Measurements from ENCODE around the gene CORO2B.

CORO2B gene

DNA sequence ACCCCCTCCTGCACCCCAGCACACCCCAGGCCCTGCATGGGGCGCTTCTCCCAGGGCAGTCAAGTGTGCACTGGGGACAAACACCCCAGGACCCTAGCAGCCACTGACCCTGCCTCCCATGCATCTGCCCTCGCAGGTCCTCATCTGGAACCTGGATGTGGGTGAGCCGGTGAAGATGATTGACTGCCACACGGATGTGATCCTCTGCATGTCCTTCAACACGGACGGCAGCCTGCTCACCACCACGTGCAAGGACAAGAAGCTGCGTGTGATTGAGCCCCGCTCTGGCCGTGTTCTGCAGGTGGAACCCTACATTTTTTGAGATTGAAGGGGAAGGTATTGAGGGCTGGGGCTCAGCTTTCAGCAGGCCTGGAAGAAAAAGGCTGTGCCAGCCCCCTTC is 132.6 kb downstream of the CORO2B start:
- TF ChIP-seq, protein P1, sequence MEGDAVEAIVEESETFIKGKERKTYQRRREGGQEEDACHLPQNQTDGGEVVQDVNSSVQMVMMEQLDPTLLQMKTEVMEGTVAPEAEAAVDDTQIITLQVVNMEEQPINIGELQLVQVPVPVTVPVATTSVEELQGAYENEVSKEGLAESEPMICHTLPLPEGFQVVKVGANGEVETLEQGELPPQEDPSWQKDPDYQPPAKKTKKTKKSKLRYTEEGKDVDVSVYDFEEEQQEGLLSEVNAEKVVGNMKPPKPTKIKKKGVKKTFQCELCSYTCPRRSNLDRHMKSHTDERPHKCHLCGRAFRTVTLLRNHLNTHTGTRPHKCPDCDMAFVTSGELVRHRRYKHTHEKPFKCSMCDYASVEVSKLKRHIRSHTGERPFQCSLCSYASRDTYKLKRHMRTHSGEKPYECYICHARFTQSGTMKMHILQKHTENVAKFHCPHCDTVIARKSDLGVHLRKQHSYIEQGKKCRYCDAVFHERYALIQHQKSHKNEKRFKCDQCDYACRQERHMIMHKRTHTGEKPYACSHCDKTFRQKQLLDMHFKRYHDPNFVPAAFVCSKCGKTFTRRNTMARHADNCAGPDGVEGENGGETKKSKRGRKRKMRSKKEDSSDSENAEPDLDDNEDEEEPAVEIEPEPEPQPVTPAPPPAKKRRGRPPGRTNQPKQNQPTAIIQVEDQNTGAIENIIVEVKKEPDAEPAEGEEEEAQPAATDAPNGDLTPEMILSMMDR (IDR thresholded peaks at IDR 0.05; ENCODE audit: insufficient read depth, low read length, poor library complexity, severe bottlenecking) = no peak
- TF ChIP-seq EZH2phosphoT487 (conservative IDR thresholded peaks at IDR 0.05; ENCODE audit: low read length) = no peak
- Histone ChIP-seq H3K4me2 (ENCODE audit: low read depth, low read length, poor library complexity, severe bottlenecking) (no peak overlapping the region), H3K9me3 (ENCODE audit: insufficient read depth, low read length) (no peaks in the 10 kb centered on the region), H3K4me3 (ENCODE audit: insufficient read depth, low read length, poor library complexity, severe bottlenecking) (no peak overlapping the region), H3K79me2 (ENCODE audit: insufficient read depth, low read length) (no peaks in the 10 kb centered on the region), H4K20me1 (ENCODE audit: low read depth, low read length) (no peaks in the 10 kb centered on the region), H3K36me3 (ENCODE audit: low read length) (no peaks in the 10 kb centered on the region), H3K27ac (ENCODE audit: low read depth, low read length) (no peak overlapping the region), H3F3A (ENCODE audit: insufficient read depth) (no peaks in the 10 kb centered on the region), H3K9ac (ENCODE audit: low read length) (no peak overlapping the region), H3K27me3 (ENCODE audit: low read length) (no peaks in the 10 kb centered on the region), H2AFZ (ENCODE audit: low read depth, low read length, severe bottlenecking) (no peak overlapping the region), H3K9me2 (replicated peaks; ENCODE audit: insufficient read depth, low read length) (no peaks in the 10 kb centered on the region)

GRCh38 chr15:68712886-68713285 is 134.1 kb downstream of the CORO2B start:
- Histone ChIP-seq H2AFZ (ENCODE audit: low read depth, low read length, severe bottlenecking) (no peak overlapping the region), H3K4me3 (ENCODE audit: insufficient read depth, low read length, poor library complexity, severe bottlenecking) (no peak overlapping the region), H3K27ac (ENCODE audit: low read depth, low read length) (no peak overlapping the region), H3K36me3 (ENCODE audit: low read length) (no peaks in the 10 kb centered on the region), H4K20me1 (ENCODE audit: low read depth, low read length) (no peaks in the 10 kb centered on the region), H3K27me3 (ENCODE audit: low read length) (no peaks in the 10 kb centered on the region), H3K9me3 (ENCODE audit: insufficient read depth, low read length) (no peaks in the 10 kb centered on the region), H3K4me2 (ENCODE audit: low read depth, low read length, poor library complexity, severe bottlenecking) (no peak overlapping the region), H3K79me2 (ENCODE audit: insufficient read depth, low read length) (no peaks in the 10 kb centered on the region), H3K9ac (ENCODE audit: low read length) (no peak overlapping the region), H3F3A (ENCODE audit: insufficient read depth) (no peaks in the 10 kb centered on the region), H3K9me2 (replicated peaks; ENCODE audit: insufficient read depth, low read length) (no peaks in the 10 kb centered on the region)
- TF ChIP-seq, protein P1 (IDR thresholded peaks at IDR 0.05; ENCODE audit: insufficient read depth, low read length, poor library complexity, severe bottlenecking) = no peak
- no peak for TF ChIP-seq EZH2phosphoT487 (conservative IDR thresholded peaks at IDR 0.05; ENCODE audit: low read length)

DNA sequence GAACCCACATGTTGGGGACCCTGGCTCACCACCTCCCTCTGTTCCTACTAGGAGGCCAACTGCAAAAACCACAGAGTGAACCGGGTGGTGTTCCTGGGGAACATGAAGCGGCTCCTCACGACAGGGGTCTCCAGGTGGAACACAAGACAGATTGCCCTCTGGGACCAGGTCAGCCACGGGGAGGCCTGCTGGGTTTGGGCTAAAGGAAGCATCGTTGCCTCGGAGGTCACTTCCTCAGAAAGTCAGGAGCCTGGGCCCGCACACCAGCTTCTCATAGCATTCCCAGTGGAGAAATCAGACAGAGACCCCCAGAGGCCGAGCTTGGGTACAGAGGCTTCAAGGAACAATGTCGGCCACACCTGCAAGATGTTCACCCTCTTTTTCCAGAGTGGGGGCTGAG is 135.1 kb downstream of the CORO2B start:
- Histone ChIP-seq H3K9me2 (replicated peaks; ENCODE audit: insufficient read depth, low read length) (no peaks in the 10 kb centered on the region), H3K9me3 (ENCODE audit: insufficient read depth, low read length) (no peaks in the 10 kb centered on the region), H3K4me2 (ENCODE audit: low read depth, low read length, poor library complexity, severe bottlenecking) (no peak overlapping the region), H3K4me3 (ENCODE audit: insufficient read depth, low read length, poor library complexity, severe bottlenecking) (no peak overlapping the region), H3K27ac (ENCODE audit: low read depth, low read length) (no peak overlapping the region), H3K27me3 (ENCODE audit: low read length) (no peaks in the 10 kb centered on the region), H3K9ac (ENCODE audit: low read length) (no peak overlapping the region), H4K20me1 (ENCODE audit: low read depth, low read length) (no peaks in the 10 kb centered on the region), H3K79me2 (ENCODE audit: insufficient read depth, low read length) (no peaks in the 10 kb centered on the region), H2AFZ (ENCODE audit: low read depth, low read length, severe bottlenecking) (no peak overlapping the region), H3F3A (ENCODE audit: insufficient read depth) (no peaks in the 10 kb centered on the region), H3K36me3 (ENCODE audit: low read length) (no peaks in the 10 kb centered on the region)
- no peak for TF ChIP-seq EZH2phosphoT487 (conservative IDR thresholded peaks at IDR 0.05; ENCODE audit: low read length)
- TF ChIP-seq, protein P1 (IDR thresholded peaks at IDR 0.05; ENCODE audit: insufficient read depth, low read length, poor library complexity, severe bottlenecking) = no peak
